Stimulated activated CD4-positive, alpha-beta T cell treated with anti-CD3 and anti-CD28 coated beads, Interleukin-15, amount 100 ng/mL, for 1 hour (primary cell): ENCODE data around the gene SULT1A4.
"Not testable (repeated sequence)": the region's sequence is repeated elsewhere in the genome, so short reads cannot be mapped to it uniquely, and the experiment has no call there.

Experiments
- DNase-seq, 2 donors: peaks; one replicate each; pipeline ENCODE4 v3.0.0-alpha.2; 2020; ENCODE audit warnings: low read depth in 1 of 2, low spot score in 1 of 2

SULT1A4 gene

DNA sequence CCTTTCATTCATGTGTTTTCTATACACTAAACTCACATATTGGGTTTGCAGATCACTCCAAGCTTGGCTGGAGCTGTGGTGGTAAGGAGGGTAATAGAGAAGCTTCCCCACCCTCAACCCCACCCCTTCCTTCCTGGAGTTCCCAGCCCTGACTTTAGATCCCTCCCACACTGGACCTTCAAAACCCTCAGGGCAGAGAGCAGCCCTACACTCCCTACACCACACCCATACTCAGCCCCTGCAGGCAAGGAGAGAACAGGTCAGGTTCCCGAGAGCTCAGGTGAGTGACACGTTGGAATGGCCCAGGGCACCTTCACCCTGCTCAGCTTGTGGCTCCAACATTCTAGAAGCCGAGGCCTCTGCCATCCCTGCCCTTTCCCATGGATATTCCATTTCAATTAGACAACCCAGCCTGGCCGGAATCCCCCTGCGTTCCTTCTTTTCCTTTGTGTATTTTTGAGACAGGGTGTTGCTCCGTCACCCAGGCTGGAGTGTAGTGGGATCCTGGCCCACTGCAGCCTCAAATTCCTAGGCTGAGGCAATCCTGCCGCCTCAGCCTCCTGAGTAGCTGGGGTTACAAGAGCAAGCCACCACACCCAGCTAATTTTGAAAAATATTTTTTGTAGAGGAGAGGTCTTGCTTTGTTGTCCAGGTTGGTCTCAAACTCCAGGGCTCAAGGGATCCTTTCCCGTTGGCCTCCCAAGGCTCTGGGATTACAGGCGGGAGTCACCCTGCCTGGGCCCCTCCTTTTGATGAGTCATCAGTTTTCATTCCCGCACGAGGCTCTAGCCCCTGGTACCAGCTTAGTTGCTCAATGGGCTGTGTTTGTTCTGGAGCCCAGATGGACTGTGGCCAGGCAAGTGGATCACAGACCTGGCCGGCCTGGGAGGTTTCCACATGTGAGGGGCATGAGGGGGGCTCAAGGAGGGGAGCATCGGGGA lies at the start of gene SULT1A4:
Gene SULT1A4, plus strand, starts transcription at position 208 of the 941 bp plus-strand sequence. CDS start 1,473 bp downstream, outside the sequence.
- DNase-seq: not testable (repeated sequence)

DNA sequence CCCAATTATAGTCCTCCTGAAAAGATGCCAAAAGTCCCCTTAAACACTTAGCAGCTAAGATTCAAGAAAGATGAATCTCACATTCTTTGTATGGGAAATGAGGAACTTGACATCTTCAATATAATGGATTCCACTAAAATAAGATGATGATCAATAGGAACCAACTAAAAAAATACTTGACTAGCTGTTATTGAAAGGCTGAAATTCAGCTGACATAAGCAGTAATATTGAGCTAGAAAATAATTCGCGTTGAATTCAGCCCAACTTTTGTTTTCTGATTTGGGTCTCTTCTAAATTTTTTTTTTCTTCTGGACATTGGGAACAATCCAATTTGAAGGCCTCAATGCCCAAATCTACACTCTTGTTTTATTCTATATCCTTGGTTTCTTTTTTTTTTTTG lies 36.1 kb upstream of the SULT1A4 start:
- not testable (repeated sequence) for DNase-seq

DNA sequence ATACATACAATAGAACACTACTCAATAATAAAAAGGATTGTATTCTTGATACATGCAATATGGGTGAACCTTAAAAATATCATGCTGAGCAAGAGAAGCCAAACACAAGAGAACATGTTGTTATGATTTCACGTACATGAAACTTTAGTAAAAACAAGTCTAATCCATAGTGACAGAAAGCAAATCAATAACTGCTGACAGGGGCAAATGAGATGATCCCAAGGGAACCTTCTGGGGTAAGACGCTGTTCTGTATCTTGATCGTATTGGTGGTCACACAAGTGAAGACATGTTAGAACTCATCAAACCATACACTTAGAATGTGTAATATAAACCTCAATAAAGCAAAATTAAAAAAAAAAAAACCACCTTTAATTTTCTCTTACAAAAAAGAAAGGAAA lies 34.3 kb upstream of the SULT1A4 start:
- DNase-seq: not testable (repeated sequence)

DNA sequence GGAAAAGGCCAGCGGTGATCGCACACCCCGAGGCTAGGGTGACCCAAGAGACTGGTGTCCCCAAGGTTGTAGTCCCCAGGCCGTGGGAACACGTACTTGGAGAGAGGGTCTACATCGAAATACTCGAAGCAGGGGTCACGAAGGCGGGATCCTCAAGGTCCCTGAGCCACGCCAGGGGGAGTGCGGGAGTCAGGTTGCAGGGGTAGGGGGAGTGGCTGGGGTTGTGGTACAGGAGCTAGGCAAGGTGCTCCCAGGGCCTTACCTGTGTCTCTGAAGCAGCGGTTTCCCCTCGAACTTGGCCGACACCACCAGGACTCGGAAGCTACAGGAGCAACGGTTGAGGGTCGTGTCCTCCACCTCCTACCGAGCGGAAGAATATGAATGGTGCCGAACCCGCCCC lies 6.0 kb upstream of the SULT1A4 start:
- DNase-seq: not testable (repeated sequence)

DNA sequence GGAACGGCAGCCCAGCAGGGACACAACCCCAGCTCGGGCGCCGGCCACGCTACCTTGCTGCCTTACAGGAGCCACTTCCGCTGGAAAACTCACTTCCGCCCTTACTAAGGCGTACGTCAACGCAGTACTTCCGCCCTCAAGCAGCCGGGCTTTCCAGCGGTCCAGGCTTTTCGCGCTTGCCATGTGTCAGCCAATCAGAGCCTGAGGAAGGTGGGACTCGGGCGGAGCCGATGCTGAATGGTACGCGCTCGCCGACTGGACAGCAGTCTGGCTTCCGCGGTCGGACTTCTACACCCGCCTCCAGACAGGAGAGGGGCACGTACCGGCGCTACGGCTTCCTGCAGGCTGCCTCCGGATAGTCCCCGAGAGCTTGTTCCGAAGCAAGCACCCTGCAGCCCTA lies 5.4 kb upstream of the SULT1A4 start, which contains the start of the genes BOLA2 and SLX1B:
Gene BOLA2, minus strand, starts transcription at position 83 of the 400 bp plus-strand sequence. CDS start 98 bp downstream, outside the sequence.
Gene SLX1B, plus strand, starts transcription at position 265 of the 400 bp plus-strand sequence.
- not testable (repeated sequence) for DNase-seq

DNA sequence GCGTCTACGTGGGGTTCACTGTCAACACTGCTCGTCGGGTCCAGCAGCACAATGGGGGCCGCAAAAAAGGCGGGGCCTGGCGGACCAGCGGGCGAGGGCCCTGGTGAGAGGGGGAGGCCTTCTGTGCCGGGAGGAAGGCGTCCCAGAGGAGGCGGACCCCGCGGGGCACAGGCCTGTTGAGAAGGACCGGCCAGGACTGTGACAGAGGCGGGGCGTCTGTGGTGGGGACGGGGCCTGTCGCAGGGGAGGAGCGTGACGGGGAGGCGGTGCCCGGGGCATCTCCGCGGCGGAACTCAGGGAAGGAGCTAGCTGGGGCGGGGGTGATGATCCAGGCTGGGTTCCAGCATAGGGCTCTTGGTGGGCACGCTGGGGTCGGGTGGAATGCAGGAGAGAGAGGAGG lies 4.9 kb upstream of the SULT1A4 start:
- DNase-seq: not testable (repeated sequence)

DNA sequence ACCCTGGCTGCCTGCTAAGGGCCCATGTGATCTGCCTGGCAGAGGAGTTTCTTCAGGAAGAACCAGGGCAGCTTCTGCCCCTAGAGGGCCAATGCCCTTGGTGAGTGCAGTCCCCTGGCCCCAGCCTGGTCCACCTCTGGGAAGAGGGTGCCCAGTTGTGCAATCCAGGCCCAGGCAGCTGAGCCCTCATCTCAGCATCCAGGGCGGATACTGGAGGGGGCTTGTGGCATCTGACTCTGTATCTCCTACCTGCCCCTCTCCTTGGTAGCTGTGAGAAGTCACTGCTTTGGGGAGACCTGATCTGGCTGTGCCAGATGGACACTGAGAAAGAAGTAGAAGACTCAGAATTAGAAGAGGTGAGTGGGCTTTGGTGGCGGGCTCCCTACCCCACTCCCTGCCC lies 2.1 kb upstream of the SULT1A4 start:
- not testable (repeated sequence) for DNase-seq

DNA sequence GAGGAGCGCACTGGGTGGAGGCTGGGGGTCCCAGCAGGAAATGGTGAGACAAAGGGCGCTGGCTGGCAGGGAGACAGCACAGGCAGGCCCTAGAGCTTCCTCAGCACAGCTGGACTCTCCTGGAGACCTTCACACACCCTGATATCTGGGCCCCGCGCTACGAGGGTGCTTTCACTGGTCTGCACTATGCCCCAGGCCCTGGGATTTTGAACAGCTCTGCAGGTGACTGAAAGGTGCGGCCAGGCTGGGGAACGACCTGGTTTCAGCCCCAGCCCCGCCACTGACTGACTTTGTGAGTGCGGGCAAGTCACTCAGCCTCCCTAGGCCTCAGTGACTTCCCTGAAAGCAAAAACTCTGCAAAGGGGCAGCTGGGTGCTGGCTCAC lies 926 bp downstream of the SULT1A4 start:
- DNase-seq: not testable (repeated sequence)

DNA sequence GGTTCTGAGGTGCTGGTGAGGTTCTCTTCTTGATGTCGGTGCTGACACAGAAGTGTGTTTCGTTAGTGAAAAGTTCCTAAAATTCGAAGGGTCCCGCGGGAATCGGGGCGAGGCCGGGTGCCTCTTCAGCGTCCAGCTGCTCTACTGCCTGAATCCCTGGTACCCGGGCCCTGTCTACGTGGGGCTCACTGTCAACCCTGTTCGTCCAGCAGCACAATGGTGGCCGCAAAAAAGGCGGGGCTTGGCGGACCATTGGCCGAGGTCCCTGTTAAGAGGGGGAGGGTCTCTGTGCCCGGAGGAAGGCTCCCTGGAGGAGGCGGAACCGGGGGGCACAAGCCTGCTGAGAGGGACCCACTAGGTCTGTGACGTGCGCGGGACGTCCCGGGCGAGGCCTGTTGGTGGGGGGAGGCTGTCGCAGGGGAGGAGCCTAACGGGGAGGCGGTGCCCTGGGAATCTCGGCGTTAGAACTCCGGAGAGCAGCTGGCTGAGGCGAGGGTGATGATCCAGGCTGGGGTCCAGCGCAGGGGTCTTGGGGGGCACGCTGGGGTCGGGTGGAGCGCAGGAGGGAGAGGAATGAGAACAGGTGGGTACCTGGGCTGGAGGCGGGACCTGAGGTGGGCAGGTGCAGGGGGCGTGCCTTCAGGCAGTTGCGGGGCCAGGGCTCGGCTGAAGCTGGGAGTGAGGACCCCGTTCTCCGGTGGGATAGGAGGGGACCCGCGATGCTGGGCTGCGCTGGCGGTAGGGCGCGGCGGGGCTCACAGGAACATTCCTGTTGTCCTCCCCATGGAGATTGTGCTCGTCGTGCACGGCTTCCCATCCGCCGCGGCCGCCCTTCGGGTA lies 6.5 kb downstream of the SULT1A4 start:
- DNase-seq: not testable (repeated sequence)

DNA sequence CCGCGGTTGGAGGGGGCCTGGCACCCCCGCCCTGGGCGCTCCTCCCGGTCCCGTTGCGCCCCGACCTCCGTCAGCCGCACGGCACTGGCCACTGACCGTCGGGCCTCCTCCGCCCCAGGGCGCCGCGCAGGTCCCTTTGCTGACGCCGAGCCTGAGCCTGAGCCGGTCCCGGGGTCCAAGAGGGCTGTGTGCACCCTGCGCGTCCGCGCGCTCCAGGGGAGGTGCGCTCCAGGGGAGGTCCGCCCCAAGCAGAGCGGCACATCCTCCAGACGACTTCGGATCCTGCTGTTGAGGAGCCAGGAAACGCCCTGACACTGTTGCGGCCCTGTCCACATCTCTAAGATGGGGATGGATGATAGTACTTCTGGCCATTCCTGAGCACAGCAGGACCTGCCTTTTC lies 7.2 kb downstream of the SULT1A4 start:
- DNase-seq: not testable (repeated sequence)

DNA sequence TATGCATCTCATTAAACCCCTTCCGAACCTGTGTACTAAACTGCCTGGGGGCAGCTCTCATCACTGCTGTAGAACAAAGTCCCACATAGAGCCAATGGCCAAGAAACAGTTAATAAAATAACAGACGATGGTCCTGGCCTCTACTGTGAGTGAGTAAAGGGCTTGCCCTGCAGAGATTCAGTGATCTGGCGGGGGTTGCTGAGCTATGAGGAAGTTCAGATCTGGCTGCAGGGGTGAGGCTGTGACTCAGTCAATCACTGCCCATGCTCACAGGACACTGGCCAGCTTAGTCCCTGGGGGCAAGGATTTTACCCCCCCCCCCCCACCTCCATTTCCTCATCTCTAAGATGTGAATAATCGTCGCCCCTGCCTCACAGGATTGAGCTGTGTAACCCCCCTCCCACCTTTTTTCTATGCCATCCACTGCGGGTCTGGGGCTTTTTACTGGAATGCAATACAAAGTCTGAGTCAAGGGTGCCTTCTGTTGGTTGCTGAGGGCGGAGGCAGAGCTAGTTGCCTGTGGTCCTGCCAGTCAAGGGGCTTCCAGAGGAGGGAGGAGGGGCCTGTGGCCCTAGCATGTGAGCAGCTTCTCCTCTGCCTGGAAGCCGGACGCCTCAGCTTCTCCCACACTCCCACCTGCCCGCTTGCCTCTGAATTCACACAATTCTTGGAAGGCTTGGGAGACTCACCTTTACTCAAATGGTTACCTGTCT lies 8.1 kb downstream of the SULT1A4 start:
- not testable (repeated sequence) for DNase-seq

DNA sequence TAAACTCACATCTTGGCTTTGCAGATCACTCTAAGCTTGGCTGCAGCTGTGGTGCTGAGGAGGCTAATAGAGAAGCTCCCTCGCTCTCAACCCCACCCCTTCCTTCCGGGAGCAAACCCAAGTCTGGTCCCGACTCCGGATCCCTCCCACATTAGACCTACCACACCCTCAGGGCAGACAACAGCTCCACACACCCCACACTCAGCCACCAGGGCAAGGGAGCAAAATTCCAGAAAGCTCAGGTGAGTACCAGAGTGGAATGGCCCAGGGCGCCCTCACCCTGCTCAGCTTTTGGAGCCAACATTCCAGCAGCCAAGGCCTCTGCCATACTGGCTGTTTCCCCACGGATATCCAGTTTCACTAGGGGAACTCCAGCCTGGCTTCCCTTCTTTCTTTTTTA lies 9.9 kb downstream of the SULT1A4 start:
- DNase-seq: peak; percentile 2 to 11

DNA sequence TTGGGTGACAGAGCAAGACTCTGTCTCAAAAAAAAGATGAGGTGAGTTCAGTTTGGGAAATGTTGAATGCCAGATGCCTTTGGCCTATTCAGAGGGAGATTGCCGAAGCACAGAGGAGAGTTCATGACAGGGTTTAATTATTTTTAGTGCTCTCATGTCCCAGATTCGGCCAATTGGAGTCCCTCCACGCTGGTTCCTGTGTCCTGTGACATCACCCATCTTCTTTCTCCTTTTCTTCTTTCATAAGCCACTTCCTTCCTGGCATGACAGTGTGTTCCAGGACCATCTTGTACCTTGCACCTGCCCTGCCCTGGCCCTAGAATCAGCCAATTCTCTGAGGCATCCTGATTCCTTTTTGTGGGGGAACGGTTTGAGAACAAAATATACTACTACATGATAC lies 12.4 kb downstream of the SULT1A4 start:
- DNase-seq: not testable (repeated sequence)

DNA sequence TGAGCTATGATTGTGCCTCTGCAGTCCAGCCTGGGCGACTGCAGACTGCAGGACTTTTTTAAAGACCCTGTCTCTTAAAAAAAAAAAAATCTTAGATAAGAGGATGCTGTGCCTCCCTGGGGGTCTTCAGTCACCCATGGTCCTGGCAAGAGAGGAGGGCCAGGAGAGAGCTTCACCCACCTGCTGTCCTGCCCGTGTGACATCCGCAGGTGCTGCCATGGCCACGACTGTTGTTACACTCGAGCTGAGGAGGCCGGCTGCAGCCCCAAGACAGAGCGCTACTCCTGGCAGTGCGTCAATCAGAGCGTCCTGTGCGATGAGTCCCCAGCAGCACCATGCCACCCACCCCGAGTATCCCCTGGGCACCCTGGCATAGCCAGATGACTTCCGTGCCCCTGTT lies 22.6 kb downstream of the SULT1A4 start:
- DNase-seq: peak in 1 of 2 donors; percentile 1

DNA sequence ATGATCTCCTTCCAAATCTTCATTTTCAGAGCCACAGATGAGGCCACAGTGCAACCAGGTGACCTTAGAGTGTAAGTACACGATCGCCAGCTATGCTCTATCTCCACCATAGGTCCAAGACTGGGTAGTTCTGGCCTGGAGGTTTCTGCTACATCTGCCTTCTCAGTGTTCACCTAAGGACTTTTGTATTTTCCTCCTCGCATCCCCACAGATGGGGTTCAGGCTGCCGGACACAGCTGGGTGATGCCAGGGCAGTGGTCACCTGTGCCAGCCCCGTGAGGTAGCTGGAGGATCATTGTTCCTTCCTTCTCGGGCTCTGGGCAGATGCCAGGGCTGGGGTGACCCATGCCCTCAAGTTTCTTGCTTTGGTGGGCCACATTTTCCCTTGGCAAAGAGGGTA lies 46.6 kb downstream of the SULT1A4 start, which contains the start of gene NPIPB12:
Gene NPIPB12, minus strand, starts transcription at position 101 of the 400 bp plus-strand sequence.
- DNase-seq: not testable (repeated sequence)
